GM19025 (cell line): ENCODE measurements around the gene GOLGA6L7.
"Not testable (repeated sequence)": the region's sequence is repeated elsewhere in the genome, so short reads cannot be mapped to it uniquely, and the experiment has no call there.

Source experiments
- ATAC-seq: cut with Tn5 transposase; IDR thresholded peaks from one replicate; pipeline ENCODE4 v1.9.1; 2021; ENCODE audit warnings: mild to moderate bottlenecking, low read depth, moderate library complexity; ENCODE audit not compliant: unreplicated experiment

GOLGA6L7 gene

DNA sequence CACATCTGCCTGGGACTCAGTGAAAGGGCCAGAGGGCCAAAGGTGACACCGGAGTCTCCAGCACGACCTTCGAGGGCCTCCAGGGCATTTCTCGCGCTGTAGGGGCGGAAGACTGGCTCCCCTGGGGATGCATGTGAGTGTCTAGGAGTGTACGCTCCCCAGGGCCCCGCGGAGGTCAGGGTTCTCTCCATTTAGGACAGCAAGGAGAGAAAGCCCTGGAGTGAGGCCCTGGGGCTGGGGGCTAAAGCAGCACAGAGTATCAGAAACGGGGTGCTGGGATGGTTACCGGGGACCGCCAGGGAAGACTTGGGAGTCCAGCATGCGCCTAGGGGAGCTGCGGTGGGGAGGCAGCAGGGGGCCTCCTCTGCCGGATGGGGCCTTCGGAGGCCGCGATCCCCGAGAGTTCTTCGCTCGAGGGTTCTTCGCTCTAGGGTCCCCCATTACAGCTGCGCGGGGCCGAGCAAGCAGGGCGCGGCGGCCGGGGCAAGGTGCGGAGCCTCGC is 36.7 kb upstream of the GOLGA6L7 start:
- ATAC-seq = no peak

DNA sequence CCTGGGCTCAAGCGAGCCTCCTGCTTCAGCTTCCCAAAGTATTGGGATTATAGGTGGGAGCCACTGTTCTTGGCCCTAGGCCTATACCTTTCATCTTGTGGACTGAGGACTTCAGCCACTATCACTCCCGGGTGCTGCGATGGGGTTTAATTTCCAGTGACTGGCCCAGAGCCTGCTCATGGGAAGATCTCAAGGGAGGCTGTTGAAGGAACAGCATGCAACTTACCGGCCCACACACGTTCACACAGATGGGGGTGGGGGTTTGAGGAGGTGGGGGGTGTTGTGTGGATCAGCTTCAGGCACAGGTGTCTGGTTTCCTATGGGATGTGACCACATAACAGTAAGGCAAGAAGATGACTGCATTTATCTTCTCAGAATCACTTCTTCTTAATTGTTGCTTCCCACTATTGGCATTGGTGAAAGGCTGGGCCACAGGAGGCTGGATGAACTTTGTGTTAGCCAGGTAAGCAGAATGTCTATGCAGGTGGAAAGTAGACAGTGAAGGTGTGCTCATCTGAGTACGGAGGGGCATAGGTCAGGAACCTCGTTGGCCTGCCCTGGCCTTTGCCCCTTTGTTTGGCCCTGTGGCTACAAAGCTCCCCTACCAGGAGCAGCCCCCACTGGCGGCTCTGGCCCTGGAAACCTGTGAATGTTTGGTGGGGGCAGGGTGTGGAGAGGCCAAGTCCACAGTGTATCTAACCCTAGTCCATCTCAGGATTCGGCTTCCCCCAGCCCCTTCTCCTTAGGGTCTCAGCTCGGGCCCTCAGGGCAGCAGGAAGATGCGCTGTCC is 35.9 kb upstream of the GOLGA6L7 start:
- no peak for ATAC-seq

DNA sequence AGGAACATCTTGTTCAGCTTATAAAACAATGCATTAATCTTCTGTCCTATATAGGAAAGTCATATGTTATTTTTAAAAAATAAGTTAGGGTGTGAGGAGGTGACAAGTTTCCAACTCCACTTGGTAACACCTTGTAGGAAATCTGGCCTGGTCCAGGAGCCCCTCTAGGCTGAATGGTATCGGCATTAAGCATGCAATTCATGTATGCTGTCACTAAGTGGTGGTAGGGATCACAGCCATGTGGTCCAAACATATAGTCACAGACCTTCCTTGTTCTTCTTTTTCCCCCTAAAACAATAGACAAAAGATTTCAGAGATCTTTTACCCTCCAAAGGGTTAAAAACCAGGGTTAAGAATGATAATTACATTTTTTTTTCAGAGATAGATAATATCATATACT is 33.2 kb upstream of the GOLGA6L7 start:
- no peak for ATAC-seq

DNA sequence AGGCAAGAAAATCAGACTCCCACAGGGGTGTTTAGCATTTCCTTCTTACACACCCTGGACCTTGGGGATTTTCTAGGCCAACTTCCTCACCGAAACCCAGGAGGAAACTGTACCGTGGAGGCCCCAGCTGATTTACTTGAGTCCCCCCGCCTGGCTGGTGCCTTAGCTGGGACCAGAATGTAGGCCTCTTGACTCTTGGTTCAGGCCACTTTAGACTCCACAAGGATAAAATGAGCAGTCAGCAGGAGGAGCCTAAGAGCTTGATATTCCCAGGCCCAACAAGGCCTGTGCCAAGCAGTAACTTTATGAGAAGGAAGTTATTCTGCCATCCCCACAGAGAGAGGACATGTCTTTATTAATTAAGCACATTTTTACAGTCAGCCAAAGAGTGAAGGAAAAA is 32.7 kb upstream of the GOLGA6L7 start:
- no peak for ATAC-seq

DNA sequence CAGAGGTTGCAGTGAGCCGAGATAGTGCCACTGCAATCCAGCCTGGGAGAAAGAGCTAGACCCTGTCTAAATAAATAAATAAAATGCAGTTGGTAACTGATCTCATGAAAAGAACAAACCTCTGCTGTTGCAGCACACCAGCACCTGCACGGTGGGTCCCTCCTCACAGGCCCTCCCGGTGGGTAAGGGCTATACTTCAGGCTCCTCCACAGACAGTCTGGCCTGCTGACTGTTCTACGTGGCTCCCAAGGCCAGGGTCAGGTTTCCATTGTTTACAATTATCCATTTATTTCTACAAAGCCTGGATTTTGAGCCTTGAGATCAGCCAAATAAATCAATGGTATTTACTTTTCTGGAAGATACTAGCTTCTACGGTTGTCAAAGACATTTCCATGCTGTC is 32.2 kb upstream of the GOLGA6L7 start:
- ATAC-seq = no peak

DNA sequence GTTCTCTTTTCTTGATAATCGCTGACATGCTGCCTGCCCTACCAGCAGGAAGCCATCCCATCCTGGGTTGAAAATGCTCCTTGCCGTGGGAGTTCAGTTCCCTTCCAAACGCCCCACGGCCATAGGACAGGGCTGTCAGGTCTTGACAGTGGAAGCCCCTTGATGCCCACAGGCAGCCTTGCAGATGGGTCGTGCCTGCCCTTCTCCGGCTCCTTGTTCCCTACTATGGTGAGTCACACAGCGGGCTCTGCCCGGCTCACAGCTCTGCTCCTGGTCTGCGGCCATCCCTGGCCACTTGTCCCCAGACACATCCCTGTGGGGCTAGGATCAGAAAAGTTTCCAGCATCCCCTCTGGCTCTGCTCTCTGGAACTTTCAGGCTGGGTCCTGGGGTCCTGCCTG is 31.1 kb upstream of the GOLGA6L7 start:
- no peak for ATAC-seq

DNA sequence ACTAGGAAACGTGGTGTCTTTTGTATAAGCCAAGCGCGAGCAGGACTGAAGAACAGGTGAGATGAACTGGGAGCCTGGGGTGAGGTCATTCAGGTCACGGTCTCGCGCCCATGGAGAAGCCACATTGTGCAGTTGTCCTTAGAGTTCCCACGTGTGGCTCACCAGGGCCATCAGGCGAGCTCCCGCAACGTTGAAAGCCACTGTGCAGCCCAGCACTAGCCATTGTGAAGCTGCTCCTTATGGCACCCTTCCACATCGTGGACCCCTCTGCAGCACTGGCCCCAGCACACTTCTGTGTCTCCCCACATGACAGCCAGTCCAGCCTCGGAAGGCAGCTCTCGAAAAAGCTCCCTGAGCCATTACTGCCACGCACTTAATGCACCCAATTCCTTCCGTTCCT is 29.8 kb upstream of the GOLGA6L7 start:
- ATAC-seq = no peak

DNA sequence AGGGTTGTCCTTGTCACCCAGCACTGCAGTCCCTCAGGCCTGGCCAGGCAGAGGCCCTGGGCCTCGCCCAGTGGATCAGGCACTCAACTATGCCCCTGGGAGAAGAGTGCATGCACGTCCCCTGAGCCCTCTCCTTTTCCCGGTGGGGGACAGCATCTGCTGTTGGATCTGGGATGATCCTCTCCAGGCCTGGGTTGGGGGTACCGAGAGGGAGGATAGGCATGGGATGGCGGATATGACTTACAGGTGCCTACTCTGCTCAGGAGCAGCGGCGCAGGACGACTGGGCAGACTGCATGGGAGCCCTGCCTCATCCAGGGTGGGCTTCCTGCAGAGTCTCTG is 28.4 kb upstream of the GOLGA6L7 start:
- ATAC-seq = no peak

DNA sequence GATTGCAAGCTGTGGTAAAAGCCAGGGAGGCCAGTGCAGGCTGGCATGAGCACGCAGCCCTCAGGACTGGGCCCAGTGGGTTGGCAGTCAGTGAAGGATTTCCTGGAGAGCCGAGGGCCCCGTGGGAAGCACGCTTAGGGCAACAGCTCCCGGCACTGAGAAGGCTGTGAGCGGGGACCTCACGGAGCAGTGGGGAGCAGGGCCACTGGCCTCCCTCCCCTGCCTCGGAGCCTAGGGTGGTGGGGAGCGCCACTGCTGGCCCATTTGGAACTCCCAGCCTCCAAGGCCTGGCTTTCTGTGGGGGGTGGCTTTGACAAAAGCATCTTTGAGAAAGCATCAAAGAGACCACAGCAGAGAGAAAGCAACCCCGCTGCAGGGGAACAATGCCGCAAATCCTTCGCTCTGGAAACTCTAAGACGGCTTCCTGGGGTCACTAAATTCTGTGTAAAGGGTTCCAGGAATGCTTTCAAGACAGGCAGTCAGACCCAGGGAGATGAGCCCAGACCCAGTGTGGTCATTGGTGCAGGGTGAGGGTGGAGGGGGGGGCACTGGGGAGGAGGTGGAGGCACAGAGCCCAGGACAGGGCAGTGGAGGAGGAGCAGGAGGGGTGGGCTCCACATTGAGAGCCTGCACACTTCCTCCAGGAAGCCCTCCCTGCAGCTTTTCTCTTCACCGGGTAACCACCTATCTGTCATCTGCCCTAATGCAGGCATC is 27.8 kb upstream of the GOLGA6L7 start:
- no peak for ATAC-seq

DNA sequence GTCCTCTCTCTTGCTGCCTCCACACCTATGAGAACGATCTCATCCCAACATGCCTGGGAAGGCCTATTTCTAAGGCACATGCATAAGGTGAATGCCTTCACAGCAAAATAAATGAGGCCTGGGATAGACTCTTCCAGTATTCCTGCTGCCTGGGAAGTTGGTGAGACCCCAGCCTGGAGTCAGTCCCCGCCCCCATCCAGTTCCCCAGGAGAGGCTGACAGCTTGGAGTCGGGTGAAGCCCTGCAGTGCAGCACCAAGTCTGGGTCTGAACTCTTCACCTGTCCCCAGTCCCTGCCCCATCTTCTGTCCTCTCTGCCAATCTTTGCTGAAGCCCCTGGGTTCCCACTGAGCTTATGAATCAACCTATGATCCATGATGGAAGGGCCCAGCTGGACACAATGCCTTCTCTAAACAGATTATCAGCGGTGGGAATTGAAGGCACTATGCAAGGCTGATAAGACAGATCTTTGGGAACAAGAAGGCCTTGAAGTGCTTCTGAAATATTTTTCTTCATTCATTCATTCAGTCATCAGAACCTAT is 27.1 kb upstream of the GOLGA6L7 start:
- ATAC-seq = no peak

DNA sequence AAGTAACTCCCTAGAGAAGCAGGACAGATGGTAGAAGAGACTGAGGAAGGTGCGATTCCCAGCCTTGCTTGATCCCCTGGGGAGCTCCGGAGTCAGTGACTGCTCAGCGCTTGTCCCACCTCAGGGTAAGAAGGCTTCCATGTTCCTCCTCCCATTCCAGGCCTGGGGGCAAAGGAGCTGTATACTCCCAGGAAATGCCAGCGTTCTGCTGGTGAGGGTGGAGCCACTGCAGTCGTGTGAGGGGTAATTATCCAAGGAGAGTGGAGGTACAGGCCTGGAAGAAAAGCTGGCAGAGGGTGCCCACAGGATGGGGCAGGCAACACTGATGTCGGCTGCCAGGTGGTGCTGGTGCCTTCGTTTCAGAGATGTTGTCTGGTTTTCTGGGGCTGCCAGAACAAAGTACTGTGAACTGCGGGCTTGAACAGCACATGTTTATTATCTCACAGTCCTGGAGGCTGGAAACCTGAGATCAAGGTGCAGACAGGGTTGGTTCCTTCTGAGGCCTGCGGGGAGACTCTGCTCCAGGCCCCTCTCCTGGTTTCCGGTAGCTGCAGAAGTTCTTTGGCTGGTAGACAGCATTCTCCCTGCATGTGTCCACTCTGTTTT is 25.2 kb upstream of the GOLGA6L7 start:
- ATAC-seq = no peak

DNA sequence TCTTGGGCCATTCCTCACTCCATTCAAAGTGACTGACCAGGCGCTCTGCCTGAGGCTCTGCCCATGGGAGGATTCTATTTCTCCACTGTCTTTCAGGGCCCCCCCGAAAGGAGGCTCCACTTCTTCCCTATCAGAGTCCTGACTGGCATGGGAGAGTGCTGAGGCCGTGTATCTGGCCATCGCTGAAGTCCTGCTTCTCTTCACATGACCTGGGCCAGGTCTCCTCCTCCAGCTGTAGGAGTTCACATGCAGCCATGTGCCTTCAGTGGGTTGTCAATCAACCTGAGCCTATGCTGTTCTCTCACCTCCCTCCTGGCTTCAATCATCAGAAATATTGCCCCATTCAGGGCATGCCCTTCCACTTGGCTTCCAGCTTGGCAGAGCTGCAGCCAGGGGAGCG is 24.6 kb upstream of the GOLGA6L7 start:
- no peak for ATAC-seq

DNA sequence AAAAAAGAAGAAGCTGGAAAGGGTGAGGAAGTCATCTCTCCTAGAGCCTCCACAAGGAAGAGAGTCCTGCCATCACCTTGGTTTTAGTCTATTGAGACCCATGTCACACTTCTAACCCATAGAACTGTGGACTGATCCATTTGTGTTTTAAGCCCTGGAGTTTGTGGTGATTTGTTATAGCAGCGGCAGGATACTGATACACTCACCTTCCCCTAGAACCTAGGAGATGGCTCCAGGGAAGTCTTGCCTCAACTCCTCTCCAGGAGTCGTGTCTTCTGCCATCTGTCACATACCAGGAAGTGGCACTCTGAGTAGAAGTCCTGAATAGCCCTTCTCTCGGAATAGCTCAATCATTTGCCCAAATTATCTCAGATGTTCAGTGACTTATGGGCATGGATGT is 22.7 kb upstream of the GOLGA6L7 start:
- ATAC-seq = no peak

DNA sequence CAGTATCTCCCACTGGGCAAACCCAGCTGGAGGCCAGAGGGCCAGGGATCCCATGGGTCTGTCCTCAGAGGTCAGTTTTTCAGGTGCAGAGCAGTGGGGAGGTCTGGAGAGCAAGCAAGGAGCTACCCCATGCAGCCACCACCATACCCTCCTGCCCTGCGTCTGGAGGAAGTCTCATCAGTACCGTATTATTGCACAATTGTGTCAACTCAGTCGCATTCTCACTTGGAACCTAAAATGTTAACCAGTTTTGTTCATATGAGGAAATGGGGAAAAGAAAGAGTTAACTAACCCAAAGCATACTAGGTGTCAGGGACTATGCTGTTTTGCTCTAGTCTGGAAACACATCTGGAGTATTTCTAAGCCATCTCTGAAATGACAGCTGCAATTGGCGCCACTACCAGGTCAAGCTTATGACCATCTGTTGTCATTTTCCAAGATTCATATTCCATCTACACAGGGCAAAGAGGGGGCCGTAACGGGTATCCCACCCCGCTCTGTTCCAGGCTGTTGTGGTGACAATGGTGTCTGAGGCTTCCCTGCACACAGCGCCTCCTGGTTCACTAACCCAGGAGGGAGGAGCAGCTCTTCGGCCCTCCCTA is 20.4 kb upstream of the GOLGA6L7 start:
- ATAC-seq = no peak

DNA sequence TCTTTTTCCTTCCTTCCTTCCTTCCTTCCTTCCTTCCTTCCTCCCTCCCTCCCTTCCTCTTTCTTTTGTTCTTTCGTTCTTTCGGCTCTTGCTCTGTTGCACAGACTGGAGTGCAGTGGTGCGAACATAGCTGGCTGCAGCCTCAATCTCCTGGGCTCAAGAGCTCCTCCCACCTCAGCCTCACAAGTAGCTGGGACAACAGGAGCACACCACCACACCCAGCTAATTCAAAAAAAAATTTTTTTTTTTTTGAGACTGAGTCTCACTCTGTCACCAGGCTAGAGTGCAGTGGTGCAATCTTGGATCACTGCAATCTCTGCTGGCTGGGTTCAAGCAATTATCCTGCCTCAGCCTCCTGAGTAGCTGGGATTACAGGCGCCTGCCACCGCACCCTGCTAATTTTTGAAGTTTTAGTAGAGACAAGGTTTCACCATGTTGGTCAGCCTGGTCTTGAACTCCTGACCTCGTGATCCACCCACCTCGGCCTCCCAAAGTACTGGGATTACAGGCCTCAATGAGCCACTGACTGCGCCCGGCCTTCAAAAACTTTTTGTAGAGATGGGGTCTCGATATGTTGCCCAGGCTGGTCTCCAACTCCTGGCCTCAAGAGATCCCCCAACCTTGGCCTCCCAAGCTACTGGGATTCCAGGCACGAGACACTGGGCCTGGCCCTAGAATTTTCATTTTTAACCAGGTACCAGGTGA is 13.3 kb upstream of the GOLGA6L7 start:
- ATAC-seq = not testable (repeated sequence)

DNA sequence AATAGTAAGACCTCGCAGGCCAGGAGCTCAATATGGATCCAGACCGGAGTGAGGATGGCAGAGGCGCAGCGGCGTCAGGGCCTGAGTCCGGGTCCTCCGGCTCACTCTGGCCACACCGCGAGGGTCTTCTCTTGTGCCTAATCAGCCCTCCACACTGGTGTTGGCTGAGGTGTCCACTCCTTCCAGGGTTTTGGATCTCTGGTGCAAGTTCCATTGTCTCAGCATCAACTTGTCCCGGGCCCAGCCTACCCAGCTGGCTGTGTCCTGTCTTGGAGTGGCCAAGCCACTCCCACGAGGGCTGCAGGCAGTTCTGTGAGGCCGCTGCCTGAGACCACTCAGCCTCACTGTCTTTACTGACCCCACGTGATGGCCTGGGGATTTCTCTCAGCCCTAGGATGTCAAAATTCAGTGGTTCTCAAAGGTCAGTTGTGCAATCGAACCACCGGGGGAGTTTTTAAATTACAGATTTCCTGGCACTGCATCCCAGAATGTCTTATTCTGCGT is 12.6 kb upstream of the GOLGA6L7 start:
- ATAC-seq = no peak

DNA sequence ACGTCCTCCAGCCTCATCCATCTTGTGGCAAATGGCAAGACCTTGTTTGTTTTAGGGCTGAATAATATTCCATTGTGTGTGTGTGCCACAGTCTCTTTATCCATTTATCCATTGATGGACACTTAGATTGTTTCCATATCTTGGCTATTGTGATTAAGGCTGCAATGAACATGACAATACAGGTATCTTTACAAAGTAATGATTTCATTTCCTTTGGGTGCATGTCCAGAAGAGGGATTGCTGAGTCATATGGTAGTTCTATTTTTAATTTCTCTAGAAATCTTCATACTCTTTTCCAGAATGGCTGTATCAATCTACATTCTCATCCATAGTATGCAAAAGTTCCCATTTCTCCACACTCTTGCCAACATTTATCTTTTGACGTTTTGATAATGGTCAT is 6.1 kb upstream of the GOLGA6L7 start:
- ATAC-seq = not testable (repeated sequence)

DNA sequence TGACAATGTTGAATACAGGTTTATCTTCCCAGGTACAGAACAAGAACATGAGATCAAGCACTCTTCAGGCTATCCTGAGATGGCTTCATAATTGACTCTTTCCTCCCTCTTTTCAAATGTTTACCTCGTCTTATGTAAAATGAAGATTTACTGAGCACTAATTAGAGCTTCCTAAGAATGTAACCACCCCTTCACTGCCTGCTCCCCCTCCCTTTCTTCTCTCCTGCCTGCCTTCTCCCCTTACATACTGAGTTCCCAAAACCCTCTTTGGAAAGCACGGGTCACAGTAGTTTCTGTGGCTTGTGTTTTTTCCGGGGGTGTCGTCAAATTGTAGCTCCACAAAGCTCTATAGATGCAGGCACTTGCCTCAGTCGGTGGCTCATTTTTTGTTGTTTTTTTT is 5.2 kb upstream of the GOLGA6L7 start:
- ATAC-seq = not testable (repeated sequence)

DNA sequence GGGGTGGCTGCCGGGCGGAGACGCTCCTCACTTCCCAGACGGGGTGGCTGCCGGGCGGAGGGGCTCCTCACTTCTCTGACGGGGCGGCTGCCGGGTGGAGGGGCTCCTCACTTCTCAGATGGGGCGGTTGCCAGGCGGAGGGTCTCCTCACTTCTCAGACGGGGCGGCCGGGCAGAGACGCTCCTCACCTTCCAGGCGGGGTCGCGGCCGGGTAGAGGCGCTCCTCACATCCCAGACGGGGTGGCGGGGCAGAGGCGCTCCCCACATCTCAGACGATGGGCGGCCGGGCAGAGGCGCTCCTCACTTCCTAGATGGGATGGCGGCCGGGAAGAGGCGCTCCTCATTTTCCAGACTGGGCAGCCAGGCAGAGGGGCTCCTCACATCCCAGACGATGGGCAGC is 1.3 kb upstream of the GOLGA6L7 start:
- ATAC-seq = not testable (repeated sequence)

DNA sequence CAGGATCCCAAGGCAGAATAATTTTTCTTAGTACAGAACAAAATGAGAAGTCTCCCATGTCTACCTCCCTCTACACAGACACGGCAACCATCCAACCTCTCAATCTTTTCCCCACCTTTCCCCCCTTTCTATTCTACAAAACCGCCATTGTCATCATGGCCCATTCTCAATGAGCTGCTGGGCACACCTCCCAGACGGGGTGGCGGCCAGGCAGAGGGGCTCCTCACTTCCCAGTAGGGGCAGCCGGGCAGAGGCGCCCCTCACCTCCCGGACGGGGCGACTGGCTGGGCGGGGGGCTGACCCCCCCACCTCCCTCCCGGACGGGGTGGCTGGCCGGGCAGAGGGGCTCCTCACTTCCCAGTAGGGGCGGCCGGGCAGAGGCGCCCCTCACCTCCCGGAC is 827 bp upstream of the GOLGA6L7 start:
- not testable (repeated sequence) for ATAC-seq
